ENCODE results near the gene EPHX1.

The EPHX1 gene

GRCh38 chr1:225866061-225866837 lies 56.3 kb downstream of the EPHX1 start:
- DNase-seq = peak; percentile 53

GRCh38 chr1:225866981-225867380 lies 57.1 kb downstream of the EPHX1 start:
- DNase-seq = no peak

GRCh38 chr1:225868631-225869330 lies 58.9 kb downstream of the EPHX1 start:
- no peak for DNase-seq

- no peak for DNase-seq
Measured at GRCh38 chr1:225870911-225871310, 61.0 kb downstream of the EPHX1 start.

- peak; percentile 24 for DNase-seq
Measured at GRCh38 chr1:225871359-225872074, 61.6 kb downstream of the EPHX1 start.

GRCh38 chr1:225872075-225872430 lies 62.1 kb downstream of the EPHX1 start:
- no peak for DNase-seq

- DNase-seq = no peak
Measured at GRCh38 chr1:225873281-225873850, 63.4 kb downstream of the EPHX1 start.

GRCh38 chr1:225874431-225874830 lies 64.5 kb downstream of the EPHX1 start:
- no peak for DNase-seq

- no peak for DNase-seq
Measured at GRCh38 chr1:225875044-225875815, 65.3 kb downstream of the EPHX1 start.

- no peak for DNase-seq
Measured at GRCh38 chr1:225876900-225877510, 67.1 kb downstream of the EPHX1 start.

GRCh38 chr1:225877580-225877979 lies 67.7 kb downstream of the EPHX1 start:
- DNase-seq = peak; percentile 35

- DNase-seq = no peak
Measured at GRCh38 chr1:225878282-225878681, 68.4 kb downstream of the EPHX1 start.

- peak; percentile 54 for DNase-seq
Measured at GRCh38 chr1:225879521-225880221, 69.7 kb downstream of the EPHX1 start.

GRCh38 chr1:225880222-225880588 lies 70.3 kb downstream of the EPHX1 start:
- no peak for DNase-seq

- no peak for DNase-seq
Measured at GRCh38 chr1:225880636-225881035, 70.7 kb downstream of the EPHX1 start.

- peak; percentile 45 for DNase-seq
Measured at GRCh38 chr1:225881081-225881958, 71.4 kb downstream of the EPHX1 start.

GRCh38 chr1:225881959-225882693 lies 72.2 kb downstream of the EPHX1 start, which contains the start of gene TMEM63A:
Gene TMEM63A (minus strand): TSS chr1:225882380. CDS start chr1:225877580, 4,800 bp downstream.
- DNase-seq = peak; percentile 87

- DNase-seq = peak; percentile 53
Measured at GRCh38 chr1:225882694-225883615, 73.0 kb downstream of the EPHX1 start.

Data from hematopoietic multipotent progenitor cell treated with erythropoietin and hydrocortisone succinate and interleukin-3 and kit ligand, for 8 days (in vitro differentiated cells).